Uterus (tissue), 2 donors: ENCODE measurements around the gene OCEL1.

Source experiments
- POLR2A ChIP-seq, 2 donors: fragments of 450-650 bp; IDR thresholded peaks; one replicate each; pipeline ENCODE4 v1.6.1; 2016; ENCODE audit warnings: antibody characterized with exemption in 2 of 2, mild to moderate bottlenecking in 1 of 2, moderate library complexity in 1 of 2
- TF ChIP-seq, protein P1 (sequence below), 4 experiments: fragments of 200-600 bp in 2 of 4; fragments of 450-650 bp in 2 of 4; sonication (generic) in 2 of 4; IDR thresholded peaks; one replicate each; pipeline ENCODE4 v1.5.1; 2016 to 2019; ENCODE audit warnings: antibody characterized with exemption in 4 of 4, mild to moderate bottlenecking in 2 of 4, moderate library complexity in 1 of 4

DNA sequence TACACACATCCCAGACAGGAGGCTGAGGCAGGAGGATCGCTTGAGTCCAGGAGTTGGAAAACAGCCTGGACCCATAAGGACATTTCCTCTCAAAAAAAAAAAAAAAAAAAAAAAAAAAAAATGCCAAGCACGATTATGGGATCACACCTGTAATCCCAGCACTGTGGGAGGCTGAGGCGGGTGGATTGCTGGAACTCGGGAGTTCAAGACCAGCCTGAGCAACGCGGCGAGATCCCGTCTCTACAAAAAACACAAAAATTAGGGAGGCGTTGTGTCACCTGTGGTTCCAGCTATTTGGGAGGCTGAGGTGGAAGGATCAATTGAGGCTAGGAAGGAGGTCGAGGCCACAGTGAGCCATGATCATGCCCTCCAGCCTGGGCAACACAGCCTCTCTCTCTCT lies 973 bp upstream of the OCEL1 start:
- TF ChIP-seq, protein P1, sequence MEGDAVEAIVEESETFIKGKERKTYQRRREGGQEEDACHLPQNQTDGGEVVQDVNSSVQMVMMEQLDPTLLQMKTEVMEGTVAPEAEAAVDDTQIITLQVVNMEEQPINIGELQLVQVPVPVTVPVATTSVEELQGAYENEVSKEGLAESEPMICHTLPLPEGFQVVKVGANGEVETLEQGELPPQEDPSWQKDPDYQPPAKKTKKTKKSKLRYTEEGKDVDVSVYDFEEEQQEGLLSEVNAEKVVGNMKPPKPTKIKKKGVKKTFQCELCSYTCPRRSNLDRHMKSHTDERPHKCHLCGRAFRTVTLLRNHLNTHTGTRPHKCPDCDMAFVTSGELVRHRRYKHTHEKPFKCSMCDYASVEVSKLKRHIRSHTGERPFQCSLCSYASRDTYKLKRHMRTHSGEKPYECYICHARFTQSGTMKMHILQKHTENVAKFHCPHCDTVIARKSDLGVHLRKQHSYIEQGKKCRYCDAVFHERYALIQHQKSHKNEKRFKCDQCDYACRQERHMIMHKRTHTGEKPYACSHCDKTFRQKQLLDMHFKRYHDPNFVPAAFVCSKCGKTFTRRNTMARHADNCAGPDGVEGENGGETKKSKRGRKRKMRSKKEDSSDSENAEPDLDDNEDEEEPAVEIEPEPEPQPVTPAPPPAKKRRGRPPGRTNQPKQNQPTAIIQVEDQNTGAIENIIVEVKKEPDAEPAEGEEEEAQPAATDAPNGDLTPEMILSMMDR (IDR thresholded peaks at IDR 0.05) = no peak
- TF ChIP-seq POLR2A (IDR thresholded peaks at IDR 0.05) = no peak
